CD4-positive, CD25-positive, alpha-beta regulatory T cell (primary cell): ENCODE results near the gene UXS1. TPM values are rescaled to one million over a fixed set of nuclear protein-coding genes. Genes with fewer than 3 reads are reported as not detected.
A peak's percentile ranks its signal among the peaks of the same experiment; 100 is the strongest.

ENCODE experiments used
- ATAC-seq, 2 donors: fragments of 150-1000 bp; cut with Tn5 transposase; one replicate each; pipeline ENCODE4 v1.10.0; 2021; ENCODE audit warnings: low read depth in 2 of 2, moderate number of reproducible peaks in 2 of 2, moderate library complexity in 1 of 2
- DNase-seq, 3 donors: peaks; one replicate each; pipeline versions ENCODE4 v3.0.0 to v3.0.0-alpha.2; 2012 to 2022; ENCODE audit warnings: mixed read lengths in 1 of 3
- H3K27ac ChIP-seq: one replicate; pipeline ENCODE4 v1.7.0; 2013; ENCODE audit warnings: mild to moderate bottlenecking, low read length; ENCODE audit not compliant: insufficient read depth, poor library complexity, severe bottlenecking
- H3K27me3 ChIP-seq: one replicate; pipeline ENCODE4 v1.7.0; 2013; ENCODE audit warnings: low read length; ENCODE audit not compliant: control insufficient read depth, insufficient read depth
- H3K36me3 ChIP-seq: one replicate; pipeline ENCODE4 v1.7.0; 2013; ENCODE audit warnings: mild to moderate bottlenecking, low read length, moderate library complexity; ENCODE audit not compliant: control insufficient read depth, insufficient read depth
- H3K4me1 ChIP-seq: 2 replicates; pipeline ENCODE4 v1.7.0; 2013; ENCODE audit warnings: mild to moderate bottlenecking, low read length; ENCODE audit not compliant: insufficient read depth, control insufficient read depth, poor library complexity, severe bottlenecking
- H3K4me3 ChIP-seq: one replicate; pipeline ENCODE4 v1.7.0; 2013; ENCODE audit warnings: low read depth, mild to moderate bottlenecking, low read length, moderate library complexity
- H3K9me3 ChIP-seq, 2 experiments: 1 replicate in 1 of 2; 2 replicates in 1 of 2; pipeline ENCODE4 v1.7.0; 2013; ENCODE audit warnings: low read length in 2 of 2, mild to moderate bottlenecking in 1 of 2, moderate library complexity in 1 of 2; ENCODE audit not compliant: control insufficient read depth in 2 of 2
- H3K27ac Mint-ChIP-seq, 3 donors: one replicate each; pipeline ENCODE4 v1.8.0; 2020 to 2022; ENCODE audit warnings: mild to moderate bottlenecking in 3 of 3, mixed read lengths in 3 of 3, moderate library complexity in 2 of 3
- H3K27me3 Mint-ChIP-seq: one replicate; pipeline ENCODE4 v1.8.0; 2022; ENCODE audit warnings: mild to moderate bottlenecking, mixed read lengths
- H3K36me3 Mint-ChIP-seq: one replicate; pipeline ENCODE4 v1.8.0; 2020; ENCODE audit warnings: mixed read lengths
- H3K4me1 Mint-ChIP-seq, 4 donors: one replicate each; pipeline ENCODE4 v1.8.0; 2020 to 2022; ENCODE audit warnings: mixed read lengths in 4 of 4, mild to moderate bottlenecking in 1 of 4
- H3K4me3 Mint-ChIP-seq, 4 donors: one replicate each; pipeline ENCODE4 v1.8.0; 2020 to 2022; ENCODE audit warnings: mild to moderate bottlenecking in 4 of 4, mixed read lengths in 4 of 4, moderate library complexity in 3 of 4
- H3K9me3 Mint-ChIP-seq, 7 donors: one replicate each; pipeline ENCODE4 v1.8.0; 2020 to 2022; ENCODE audit warnings: mixed read lengths in 7 of 7, mild to moderate bottlenecking in 3 of 7, moderate library complexity in 2 of 7
- polyA plus RNA-seq, 4 donors: library from polyadenylated mRNA; unstranded; fragments of 300-500 nt; fragmentation: Illumina TruSeq; gene quantifications; one replicate each; pipeline ENCODE4 v1.2.3, GENCODE V29; 2021
- total RNA-seq: library from RNA; stranded (reverse); gene quantifications from one replicate; pipeline ENCODE4 v1.2.3, GENCODE V29; 2022

Gene UXS1
- total and polyA plus RNA-seq, 5 donors from 2014 or later: 83.3 to 162 (median 113) TPM

DNA sequence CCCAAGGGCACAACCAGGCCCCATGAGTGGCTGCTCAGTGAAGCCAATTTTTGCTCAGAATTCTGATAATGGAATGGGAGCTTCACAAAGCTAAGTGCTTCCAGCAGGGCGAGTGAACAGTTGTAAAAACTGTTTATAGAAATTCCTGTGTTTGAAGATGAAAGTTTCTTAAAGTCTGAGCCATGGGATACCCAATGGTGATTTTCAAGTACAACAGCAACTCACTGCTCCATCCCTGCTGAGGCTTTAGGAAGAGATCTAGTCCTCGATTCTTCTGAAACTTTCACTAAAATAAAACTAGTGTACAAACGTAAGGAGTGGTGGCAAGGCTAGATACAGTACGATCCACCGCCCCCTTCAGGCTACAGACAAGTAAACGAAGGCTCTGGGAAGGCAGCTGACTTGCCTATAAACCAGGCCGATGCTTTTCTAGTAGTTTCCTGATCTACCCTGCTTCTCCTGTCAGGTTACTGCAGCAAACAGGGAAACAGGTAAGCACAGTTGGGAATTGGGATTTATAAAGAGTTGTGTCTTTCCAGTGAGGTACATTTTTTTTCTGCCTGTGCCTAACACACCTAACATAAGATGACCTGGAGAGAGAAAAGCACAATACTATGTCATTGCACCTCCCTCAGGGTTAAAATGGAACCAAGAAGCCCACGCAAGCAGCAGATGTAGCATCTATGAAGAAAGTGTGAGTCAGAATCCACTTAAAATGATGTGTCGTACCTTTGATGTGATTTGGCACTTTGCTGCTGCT is 108.7 kb downstream of the UXS1 start:
- Mint-ChIP-seq H3K27me3 (peaks cover 5% of the 10 kb centered on the region), H3K9me3 (peaks cover 0 to 9% (median 0%) of the 10 kb centered on the region in 7 donors), H3K27ac (peak overlapping the region; percentile 94 to 98 (median 98)), H3K4me1 (peaks cover 33 to 62% (median 50%) of the 10 kb centered on the region in 4 donors), H3K36me3 (peaks cover 11% of the 10 kb centered on the region), H3K4me3 (peak overlapping the region; percentile 33 to 85 (median 47))
- Histone ChIP-seq H3K27ac (peak overlapping the region; percentile 72), H3K9me3 (no peaks in the 10 kb centered on the region), H3K4me1 (peaks cover 41% of the 10 kb centered on the region), H3K36me3 (peaks cover 4% of the 10 kb centered on the region), H3K4me3 (peak overlapping the region; percentile 66), H3K27me3 (no peaks in the 10 kb centered on the region)
- ATAC-seq (peak; percentile 91 to 93), DNase-seq (peak in 2 of 3 donors; percentile 71 to 85)

GRCh38 chr2:106080959-106081358 is 113.1 kb downstream of the UXS1 start:
- no peak for ATAC-seq
- no peaks in the 10 kb centered on the region for H3K9me3 Mint-ChIP-seq
- H3K27ac ChIP-seq: no peak overlapping the region
- H3K4me1 ChIP-seq: peaks cover 11% of the 10 kb centered on the region
- no peak for DNase-seq
- no peak overlapping the region for H3K27ac Mint-ChIP-seq
- no peak overlapping the region for H3K4me3 ChIP-seq
- peaks cover 7 to 37% (median 16%) of the 10 kb centered on the region in 4 donors for H3K4me1 Mint-ChIP-seq
- no peaks in the 10 kb centered on the region for H3K9me3 ChIP-seq
- H3K36me3 ChIP-seq: no peaks in the 10 kb centered on the region
- H3K36me3 Mint-ChIP-seq: no peaks in the 10 kb centered on the region
- H3K27me3 Mint-ChIP-seq: peaks cover 5% of the 10 kb centered on the region
- H3K27me3 ChIP-seq: no peaks in the 10 kb centered on the region
- no peak overlapping the region for H3K4me3 Mint-ChIP-seq

GRCh38 chr2:106078096-106078495 is 116.0 kb downstream of the UXS1 start:
- no peaks in the 10 kb centered on the region for H3K4me1 ChIP-seq
- ATAC-seq (no peak), DNase-seq (no peak)
- H3K27me3 ChIP-seq: no peaks in the 10 kb centered on the region
- Mint-ChIP-seq H3K27ac (peak overlapping the region in 2 of 3 donors; percentile 45 to 51), H3K4me1 (peaks cover 0 to 28% (median 6%) of the 10 kb centered on the region in 4 donors), H3K36me3 (no peaks in the 10 kb centered on the region), H3K9me3 (no peaks in the 10 kb centered on the region), H3K27me3 (peaks cover 5% of the 10 kb centered on the region), H3K4me3 (peak overlapping the region in 2 of 4 donors; percentile 26 to 64)
- no peaks in the 10 kb centered on the region for H3K9me3 ChIP-seq
- no peaks in the 10 kb centered on the region for H3K36me3 ChIP-seq
- no peak overlapping the region for H3K27ac ChIP-seq
- no peak overlapping the region for H3K4me3 ChIP-seq

- DNase-seq: peak in 2 of 3 donors; percentile 17 to 43
- no peaks in the 10 kb centered on the region for H3K27me3 ChIP-seq
- H3K27ac ChIP-seq: no peak overlapping the region
- no peak for ATAC-seq
- Mint-ChIP-seq H3K36me3 (no peaks in the 10 kb centered on the region), H3K9me3 (no peaks in the 10 kb centered on the region), H3K4me1 (peaks cover 0 to 28% (median 6%) of the 10 kb centered on the region in 4 donors), H3K27me3 (peaks cover 6% of the 10 kb centered on the region), H3K4me3 (peak overlapping the region in 2 of 4 donors; percentile 13 to 16), H3K27ac (peak overlapping the region in 2 of 3 donors; percentile 8 to 11)
- H3K4me3 ChIP-seq: no peak overlapping the region
- no peaks in the 10 kb centered on the region for H3K9me3 ChIP-seq
- no peaks in the 10 kb centered on the region for H3K4me1 ChIP-seq
- H3K36me3 ChIP-seq: no peaks in the 10 kb centered on the region
Measured at GRCh38 chr2:106076941-106077340, 117.2 kb downstream of the UXS1 start.

DNA sequence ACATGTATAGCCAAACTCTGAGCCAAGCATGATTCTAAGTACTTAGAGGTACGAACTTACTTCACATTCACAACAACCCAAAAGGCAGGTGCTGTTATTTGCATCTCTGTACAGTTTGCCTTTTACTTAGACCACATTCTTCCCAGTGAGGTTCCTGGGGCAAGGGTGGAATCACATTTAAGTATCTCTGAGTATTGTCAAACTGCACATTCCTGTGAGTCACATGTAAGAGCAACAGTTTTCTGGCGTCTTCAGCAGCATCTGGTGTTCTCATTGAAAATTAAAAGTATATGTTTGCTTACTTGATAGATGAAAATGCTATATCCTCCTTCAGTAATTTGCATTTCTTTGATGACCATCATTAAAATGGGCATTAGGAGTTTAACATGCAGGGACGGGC is 119.1 kb downstream of the UXS1 start:
- Mint-ChIP-seq H3K27ac (no peak overlapping the region), H3K27me3 (peaks cover 9% of the 10 kb centered on the region), H3K9me3 (no peaks in the 10 kb centered on the region), H3K4me1 (peaks cover 0 to 22% (median 2%) of the 10 kb centered on the region in 4 donors), H3K36me3 (no peaks in the 10 kb centered on the region), H3K4me3 (peak overlapping the region in 1 of 4 donors; percentile 54)
- no peaks in the 10 kb centered on the region for H3K36me3 ChIP-seq
- no peak overlapping the region for H3K27ac ChIP-seq
- H3K4me1 ChIP-seq: no peaks in the 10 kb centered on the region
- no peak overlapping the region for H3K4me3 ChIP-seq
- H3K27me3 ChIP-seq: no peaks in the 10 kb centered on the region
- no peaks in the 10 kb centered on the region for H3K9me3 ChIP-seq
- DNase-seq (no peak), ATAC-seq (no peak)

DNA sequence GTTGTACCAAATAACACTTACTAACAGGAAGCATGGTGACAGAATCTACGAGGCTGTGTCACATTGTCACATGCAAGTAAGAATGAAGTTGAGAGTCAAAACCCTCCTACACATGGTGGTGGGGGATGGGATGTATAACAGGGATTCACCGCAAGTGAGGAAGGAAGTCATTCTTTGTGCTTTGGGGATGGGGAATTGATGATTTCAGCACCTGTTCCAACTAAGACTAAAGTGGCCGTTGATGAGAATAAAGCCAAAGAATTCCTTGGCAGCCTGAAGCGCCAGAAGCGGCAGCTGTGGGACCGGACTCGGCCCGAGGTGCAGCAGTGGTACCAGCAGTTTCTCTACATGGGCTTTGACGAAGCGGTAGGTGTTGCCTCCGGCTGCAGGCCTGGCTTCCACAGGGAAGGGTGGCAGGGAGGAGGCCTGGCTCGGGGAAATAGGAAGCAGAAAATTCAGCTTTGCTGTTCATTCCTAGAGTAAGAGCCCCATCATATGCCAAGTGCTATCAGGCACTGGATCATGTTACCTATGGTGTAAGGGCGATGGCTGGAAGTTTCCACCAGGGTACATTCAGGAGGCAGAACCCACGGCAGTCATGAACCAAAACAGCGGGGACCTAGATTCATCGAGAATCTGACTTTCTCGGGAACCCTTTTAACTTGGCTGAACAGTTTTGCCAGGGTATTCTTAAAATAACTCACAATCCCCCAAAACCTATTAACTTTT is 120.3 kb downstream of the UXS1 start:
- Mint-ChIP-seq H3K9me3 (no peaks in the 10 kb centered on the region), H3K27me3 (peaks cover 16% of the 10 kb centered on the region), H3K27ac (peak overlapping the region in 2 of 3 donors; percentile 41 to 84), H3K36me3 (no peaks in the 10 kb centered on the region), H3K4me3 (no peak overlapping the region), H3K4me1 (peaks cover 0 to 22% (median 5%) of the 10 kb centered on the region in 4 donors)
- Histone ChIP-seq H3K27ac (no peak overlapping the region), H3K27me3 (no peaks in the 10 kb centered on the region), H3K4me1 (no peaks in the 10 kb centered on the region), H3K4me3 (no peak overlapping the region), H3K36me3 (no peaks in the 10 kb centered on the region), H3K9me3 (no peaks in the 10 kb centered on the region)
- DNase-seq: no peak
- ATAC-seq: no peak

DNA sequence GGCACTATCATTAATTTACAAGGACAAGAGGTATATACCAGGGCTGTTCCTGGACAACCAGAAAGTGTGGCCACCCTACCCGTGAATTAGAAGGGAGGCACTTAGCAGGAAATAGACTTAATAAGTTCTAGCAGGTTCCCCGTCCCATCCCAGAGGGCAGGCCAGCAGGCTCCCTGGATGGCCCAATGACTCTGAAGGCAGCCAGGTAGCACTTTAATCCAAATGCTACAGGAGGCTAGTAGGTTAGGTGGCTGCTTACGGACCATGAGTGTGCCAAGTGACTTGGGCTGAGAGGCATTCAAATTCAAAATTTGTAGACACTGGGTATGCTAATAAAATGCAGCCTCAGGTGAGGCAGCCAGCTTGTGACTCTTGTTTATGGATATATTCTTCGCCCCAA is 123.9 kb downstream of the UXS1 start:
- DNase-seq (no peak), ATAC-seq (no peak)
- Mint-ChIP-seq H3K36me3 (peaks cover 4% of the 10 kb centered on the region), H3K4me3 (no peak overlapping the region), H3K9me3 (no peaks in the 10 kb centered on the region), H3K27me3 (peaks cover 39% of the 10 kb centered on the region), H3K4me1 (peaks cover 4 to 16% (median 12%) of the 10 kb centered on the region in 4 donors), H3K27ac (no peak overlapping the region)
- no peak overlapping the region for H3K27ac ChIP-seq
- peaks cover 8% of the 10 kb centered on the region for H3K4me1 ChIP-seq
- no peaks in the 10 kb centered on the region for H3K9me3 ChIP-seq
- H3K36me3 ChIP-seq: no peaks in the 10 kb centered on the region
- peaks cover 5% of the 10 kb centered on the region for H3K27me3 ChIP-seq
- H3K4me3 ChIP-seq: no peak overlapping the region
